Measurements from ENCODE around the gene B4GALT4. TPM values are rescaled to one million over a fixed set of nuclear protein-coding genes. Genes with fewer than 3 reads are reported as not detected.

Gene B4GALT4
- total RNA-seq, 1 experiment from 2014 or later, result 46.5 TPM

- no peak overlapping the region for H4K5ac ChIP-seq (ENCODE audit: insufficient read length, low read depth, low read length)
- H3T11ph ChIP-seq (ENCODE audit: low read length), result no peak overlapping the region
- H2BK120ac ChIP-seq (ENCODE audit: low read depth, low read length, poor library complexity, severe bottlenecking), result no peak overlapping the region
- no peak overlapping the region for H3K9ac ChIP-seq (ENCODE audit: extremely low read depth, insufficient read length, low read length)
- H2AK5ac ChIP-seq (ENCODE audit: insufficient read length, low read length), result no peak overlapping the region
- no peak overlapping the region for H3K4ac ChIP-seq (ENCODE audit: low read depth, low read length)
- no peak overlapping the region for H3K23ac ChIP-seq (ENCODE audit: insufficient read length, low read depth, low read length)
- H3K27me3 ChIP-seq (ENCODE audit: insufficient read depth, low read length), result no peaks in the 10 kb centered on the region
- no peak overlapping the region for H3K18ac ChIP-seq (ENCODE audit: insufficient read length, low read depth, low read length)
- H3K79me1 ChIP-seq (ENCODE audit: insufficient read depth, low read depth, low read length, poor library complexity, severe bottlenecking), result no peaks in the 10 kb centered on the region
- H2BK20ac ChIP-seq (ENCODE audit: low read depth, low read length, poor library complexity, severe bottlenecking), result no peak overlapping the region
- H3K4me2 ChIP-seq (ENCODE audit: insufficient read depth, insufficient read length, low read length), result no peak overlapping the region
- H2BK5ac ChIP-seq (ENCODE audit: insufficient read length, low read length), result no peak overlapping the region
- no peaks in the 10 kb centered on the region for H3K23me2 ChIP-seq (ENCODE audit: insufficient read length, low read depth, low read length, poor library complexity, severe bottlenecking)
- DNase-seq, result no peak
- H4K91ac ChIP-seq (ENCODE audit: insufficient read length, low read depth, low read length), result no peak overlapping the region
- TF ChIP-seq CTCF (conservative IDR thresholded peaks at IDR 0.05), result no peak
- H3K36me3 Mint-ChIP-seq (ENCODE audit: insufficient read depth in 1 of 3, low read depth in 3 of 3), result peaks cover 0 to 4% (median 0%) of the 10 kb centered on the region in 3 experiments; a peak in 1 of 7 replicates
- peaks cover 10% of the 10 kb centered on the region; the same call in 1 of the 2 replicates for H3K4me1 ChIP-seq (ENCODE audit: insufficient read depth, low read length)
- H3K56ac ChIP-seq (ENCODE audit: insufficient read length, low read depth, low read length), result no peak overlapping the region
- no peak overlapping the region for H3K27ac ChIP-seq (ENCODE audit: insufficient read length, low read depth, low read length)
- WGBS (ENCODE audit: extremely low coverage, insufficient read length, low lambda C conversion rate), result no CpG with 5 or more reads among the region's 1 CpG
- no peak overlapping the region for H3K4me3 Mint-ChIP-seq
- H4K8ac ChIP-seq (replicated peaks; ENCODE audit: insufficient read length, low read depth, low read length), result no peak overlapping the region
- H3K9me3 ChIP-seq (ENCODE audit: control insufficient read depth, low read depth, low read length), result no peaks in the 10 kb centered on the region
- no peak overlapping the region for H3K27ac Mint-ChIP-seq
- no peaks in the 10 kb centered on the region for H3K79me2 ChIP-seq (ENCODE audit: insufficient read depth, low read length)
- no peak overlapping the region for H2BK12ac ChIP-seq (ENCODE audit: insufficient read length, low read depth, low read length)
- no peaks in the 10 kb centered on the region for H3K27me3 Mint-ChIP-seq (ENCODE audit: low read depth)
- H4K20me1 ChIP-seq (ENCODE audit: control insufficient read depth, insufficient read depth, insufficient read length), result no peaks in the 10 kb centered on the region
- H3K4me1 Mint-ChIP-seq, result peaks cover 52 to 58% of the 10 kb centered on the region in 2 experiments
- H3K14ac ChIP-seq (ENCODE audit: insufficient read depth, low read length), result no peak overlapping the region
- H2AFZ ChIP-seq (ENCODE audit: low read length), result no peak overlapping the region
- H3K9me3 Mint-ChIP-seq, result peaks cover 0 to 5% of the 10 kb centered on the region in 2 experiments; a peak in 2 of 5 replicates
- H2BK15ac ChIP-seq (ENCODE audit: low read depth, low read length), result no peak overlapping the region
Observed at GRCh38 chr3:119258915-119259314, 18.2 kb upstream of the B4GALT4 start.
